GM18858 (cell line): ENCODE results near the gene SPRYD3.

Experiments
- ATAC-seq: cut with Tn5 transposase; IDR thresholded peaks from one replicate; pipeline ENCODE4 v1.9.1; 2021; ENCODE audit not compliant: unreplicated experiment

The SPRYD3 gene

DNA sequence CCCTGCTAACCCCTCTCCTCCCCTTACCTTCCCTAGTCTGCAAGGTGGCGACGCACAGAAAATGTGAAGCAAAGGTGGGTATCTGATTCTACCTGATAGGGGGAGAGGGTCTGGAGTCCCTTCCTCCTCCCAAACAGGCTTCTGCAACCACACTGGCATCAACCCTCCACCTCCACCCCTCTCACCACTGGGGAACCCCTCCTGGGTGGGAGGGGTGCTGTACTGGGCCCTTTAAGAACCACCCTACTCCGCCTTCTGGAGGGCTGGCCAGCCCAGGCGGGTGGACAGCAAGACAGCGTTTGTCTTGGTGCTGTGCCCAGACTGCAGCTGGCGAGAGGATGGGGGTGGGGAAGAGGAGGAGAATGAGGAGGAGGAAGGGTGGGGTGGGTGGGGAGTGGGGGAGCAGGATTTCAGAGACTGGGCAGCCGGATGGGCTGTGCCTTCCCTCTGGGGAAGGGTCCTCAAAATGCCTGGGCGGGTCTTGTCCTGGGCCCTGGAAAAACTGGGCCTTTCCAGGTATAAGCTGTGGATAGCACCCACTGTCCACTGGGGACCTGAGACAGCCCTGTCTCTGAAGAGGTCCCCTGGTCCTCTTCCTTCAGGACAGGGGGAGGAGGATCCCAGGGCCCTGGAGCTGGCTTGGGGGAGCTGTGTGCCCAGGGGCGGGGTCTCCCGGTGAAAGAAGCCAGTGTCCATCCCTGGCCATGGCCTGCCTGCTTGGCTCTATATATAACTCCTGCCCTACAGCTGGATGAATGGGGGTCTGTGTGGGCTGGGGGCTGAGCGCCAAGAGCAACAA is 26.6 kb downstream of the SPRYD3 start:
- no peak for ATAC-seq

DNA sequence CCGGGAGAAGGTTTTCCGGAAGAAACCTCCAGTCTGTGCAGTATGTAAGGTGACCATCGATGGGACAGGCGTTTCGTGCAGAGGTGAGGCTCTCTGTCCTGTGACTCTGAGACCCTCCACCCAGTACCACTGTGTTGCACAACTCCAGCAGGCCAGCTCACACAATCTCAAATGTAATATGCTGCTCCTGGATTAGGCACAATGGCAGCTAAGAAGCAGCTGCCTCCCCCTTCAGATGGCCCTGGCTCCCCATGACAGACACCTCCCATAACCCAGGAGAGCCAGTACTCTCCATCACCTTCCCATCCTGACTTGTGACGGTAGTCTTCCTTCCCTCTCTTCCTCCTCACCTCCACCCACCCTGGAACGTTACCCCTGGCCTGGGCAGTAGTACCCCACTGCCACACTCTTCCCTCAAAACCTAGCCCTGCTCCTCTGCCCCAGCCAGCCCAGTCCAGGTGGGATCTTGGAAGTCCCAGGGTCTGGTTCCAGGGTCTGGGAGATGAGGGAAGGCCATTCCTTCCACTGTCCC is 27.2 kb downstream of the SPRYD3 start:
- ATAC-seq = no peak

DNA sequence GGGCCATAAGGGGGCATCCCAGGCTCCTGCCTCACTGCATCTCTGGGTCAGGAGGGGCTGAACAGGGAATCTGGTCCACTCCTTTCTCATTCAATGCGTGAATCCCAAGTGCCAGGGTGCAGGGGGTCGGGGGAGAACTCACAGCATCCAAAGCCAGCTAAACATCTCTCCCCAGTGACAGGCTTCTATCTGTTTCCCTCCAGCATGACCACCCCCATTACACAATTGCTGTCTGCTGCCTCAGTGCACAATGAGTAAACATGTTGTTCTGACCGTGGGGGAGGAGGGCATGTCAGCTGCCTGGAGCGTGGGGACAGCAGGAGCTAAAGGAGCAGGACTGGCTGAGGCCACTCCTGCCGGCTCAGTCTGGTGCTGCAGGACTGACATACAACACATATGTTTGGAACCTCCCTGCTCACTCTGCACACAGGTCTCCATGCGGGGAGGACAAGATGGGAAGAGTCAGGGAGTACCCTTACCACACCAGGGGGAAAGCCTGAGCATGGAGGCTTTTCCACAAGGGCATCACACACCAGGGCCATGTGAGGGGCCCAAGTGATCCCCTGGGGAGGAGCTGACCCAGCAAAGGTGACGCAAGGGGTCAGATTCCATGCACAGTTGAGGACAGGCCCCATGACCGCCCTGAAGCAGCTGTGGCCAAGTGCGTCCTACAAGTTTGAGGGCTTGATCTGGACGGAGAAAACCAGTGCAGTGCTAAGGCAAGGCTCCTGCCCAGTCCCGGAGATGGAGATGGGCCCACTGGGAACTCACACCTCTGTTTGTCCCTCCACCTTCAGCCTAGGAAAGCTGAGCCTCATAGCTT is 27.9 kb downstream of the SPRYD3 start:
- ATAC-seq = no peak

GRCh38 chr12:53050426-53051057 is 28.6 kb downstream of the SPRYD3 start:
- ATAC-seq = no peak

DNA sequence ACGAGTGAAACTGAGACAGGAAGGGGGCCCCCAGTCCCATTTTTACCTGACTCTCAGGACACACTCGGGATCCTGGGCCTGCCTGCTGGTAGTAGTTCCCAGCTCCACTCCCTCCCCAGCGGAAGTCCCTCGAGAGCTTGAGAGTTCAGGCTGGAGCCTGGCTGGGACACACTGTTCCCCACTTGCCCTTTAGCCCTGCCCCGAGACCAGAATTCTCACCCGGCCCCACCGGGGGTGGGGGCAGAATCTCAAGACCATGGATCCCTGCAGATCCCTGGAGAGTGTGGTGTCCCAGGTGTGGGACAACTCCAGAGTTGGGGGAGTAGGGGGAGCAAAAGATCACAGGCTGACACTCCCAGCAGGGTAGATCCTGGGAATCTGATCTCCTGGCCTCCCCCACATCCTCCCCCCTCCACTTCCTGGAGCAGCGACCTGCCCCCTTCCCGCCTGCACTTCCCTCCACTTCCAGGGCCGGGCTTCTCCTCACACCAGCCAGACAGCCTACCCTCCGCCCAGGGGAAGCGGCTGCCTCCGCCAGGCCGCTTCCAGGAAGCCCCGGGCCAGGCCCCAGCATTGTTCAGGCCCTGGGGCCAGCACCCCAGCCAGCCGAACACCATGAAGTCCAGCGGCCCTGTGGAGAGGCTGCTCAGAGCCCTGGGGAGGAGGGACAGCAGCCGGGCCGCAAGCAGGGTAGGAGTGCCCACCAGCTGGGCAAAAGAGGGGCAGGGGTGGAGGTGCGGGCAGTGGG is 29.4 kb downstream of the SPRYD3 start, which contains the start of gene TNS2:
TSS of gene TNS2 (plus strand) at position 495 of the 748 bp plus-strand sequence. CDS start at position 616, 121 bp downstream.
- ATAC-seq = no peak

DNA sequence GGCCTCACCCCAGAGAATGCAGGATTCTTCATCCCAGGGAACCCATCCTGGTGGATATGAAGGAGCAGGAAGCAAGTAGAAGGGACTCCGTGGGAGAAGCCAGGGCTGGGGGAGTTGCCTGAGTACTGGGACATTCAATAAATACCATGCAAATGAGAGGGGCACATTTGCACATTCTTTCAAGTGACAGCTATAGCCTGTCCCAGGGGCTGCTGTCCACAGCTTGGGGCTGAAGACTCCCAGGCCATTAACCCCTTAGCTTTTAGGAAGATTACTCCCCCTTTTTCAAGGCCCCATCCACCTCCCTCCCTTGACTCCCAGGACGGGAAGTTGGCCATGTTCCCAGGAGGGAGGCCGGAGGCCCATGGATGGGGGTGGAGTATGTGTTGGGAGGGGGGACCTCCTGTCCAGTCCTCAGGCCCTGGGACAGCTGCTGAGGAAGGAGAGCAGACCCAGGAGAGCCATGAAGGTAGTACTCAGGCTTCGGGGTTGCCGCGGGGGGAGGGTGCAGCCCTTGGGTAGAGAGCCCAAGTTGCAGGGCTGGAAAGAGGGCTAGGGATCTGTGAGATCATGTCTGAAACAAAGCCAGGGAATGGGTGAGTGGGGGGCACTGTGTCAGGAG is 30.3 kb downstream of the SPRYD3 start:
- ATAC-seq = no peak

- no peak for ATAC-seq
Measured at GRCh38 chr12:53048033-53048779, 31.0 kb downstream of the SPRYD3 start.

- ATAC-seq = peak; percentile 39
Measured at GRCh38 chr12:53047221-53048032, 31.8 kb downstream of the SPRYD3 start.

DNA sequence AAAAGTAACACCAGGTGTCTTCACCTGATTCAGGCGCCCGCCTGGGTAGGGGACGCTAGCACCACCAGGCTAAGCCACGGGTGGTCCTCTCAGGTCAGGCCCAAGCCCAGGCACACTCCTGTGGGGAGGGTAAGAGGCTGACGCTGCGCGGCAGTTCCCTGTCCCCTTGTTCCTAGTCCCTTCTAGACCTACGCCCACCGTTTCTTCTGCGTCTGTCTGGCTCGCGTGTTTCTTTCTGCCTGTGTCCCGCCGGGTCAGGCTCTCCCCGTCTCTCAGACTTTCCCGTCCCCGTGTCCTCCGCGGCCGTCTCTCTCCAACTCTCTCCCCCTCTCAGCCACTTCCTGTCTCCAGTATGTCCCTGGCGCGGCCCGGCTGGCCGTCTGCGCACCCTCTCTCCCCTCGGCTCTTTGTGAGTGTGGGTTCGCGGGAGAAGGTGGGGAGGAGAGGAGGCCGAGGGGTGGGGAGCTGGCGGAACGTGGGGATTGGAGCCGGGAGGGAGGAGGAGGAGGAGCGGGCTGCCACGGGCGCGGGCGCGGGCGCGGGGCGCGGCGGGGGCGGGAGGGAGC is 32.5 kb downstream of the SPRYD3 start:
- peak; percentile 23 for ATAC-seq

DNA sequence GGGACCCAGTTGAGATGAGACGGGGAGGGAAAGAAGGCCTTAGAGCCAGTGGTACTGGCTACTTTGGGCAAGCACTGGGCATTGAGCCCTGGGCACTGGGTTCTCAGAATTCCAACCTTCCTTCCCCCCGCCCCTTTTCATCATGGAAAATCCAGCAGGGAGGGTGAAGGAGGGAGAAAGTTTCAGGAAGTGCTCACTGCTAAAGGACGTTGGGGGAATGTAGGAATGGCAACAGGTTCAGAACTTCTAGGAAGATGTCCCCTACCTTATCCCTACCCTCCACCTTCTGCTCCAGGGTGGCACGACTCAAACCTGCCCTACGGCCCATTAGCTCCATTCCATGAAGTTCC is 33.5 kb downstream of the SPRYD3 start:
- ATAC-seq = no peak

DNA sequence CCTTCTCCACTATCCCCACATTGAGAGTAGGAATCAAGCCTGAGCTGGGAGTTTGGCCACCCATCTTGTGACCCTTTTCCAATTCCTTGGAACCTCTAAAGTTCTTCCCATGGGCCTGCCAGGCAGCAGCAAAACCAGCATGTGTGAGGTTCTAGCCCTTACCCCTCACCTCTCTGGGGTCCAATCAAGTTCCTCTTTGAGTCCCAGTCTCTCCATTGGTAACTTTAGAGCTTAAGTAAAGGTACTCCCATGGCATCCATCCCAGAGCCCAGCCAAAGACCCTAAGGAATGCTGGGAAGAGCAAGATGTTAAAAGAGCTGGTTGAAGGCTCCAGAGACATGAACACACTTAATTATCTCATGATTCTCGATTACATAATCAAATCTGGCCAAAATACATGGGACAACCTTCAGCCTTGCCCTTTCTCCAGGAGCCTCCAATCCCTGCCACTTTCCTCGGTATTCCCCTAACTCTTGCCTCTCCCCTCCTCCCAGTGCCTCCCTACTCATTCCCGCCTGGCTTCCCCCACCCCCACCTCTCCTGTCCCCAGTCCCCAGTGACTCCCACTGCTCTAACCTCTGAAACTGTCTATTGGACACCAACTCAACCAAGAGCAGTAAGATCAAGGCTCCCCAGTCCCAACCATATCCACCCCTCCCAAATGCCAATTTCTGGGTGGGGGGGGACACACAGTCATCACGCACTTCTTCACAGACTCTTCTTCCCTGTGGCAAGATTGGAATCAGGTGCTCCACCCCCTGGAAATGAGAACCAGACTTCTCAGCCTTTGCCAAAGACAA is 34.1 kb downstream of the SPRYD3 start:
- ATAC-seq = no peak

DNA sequence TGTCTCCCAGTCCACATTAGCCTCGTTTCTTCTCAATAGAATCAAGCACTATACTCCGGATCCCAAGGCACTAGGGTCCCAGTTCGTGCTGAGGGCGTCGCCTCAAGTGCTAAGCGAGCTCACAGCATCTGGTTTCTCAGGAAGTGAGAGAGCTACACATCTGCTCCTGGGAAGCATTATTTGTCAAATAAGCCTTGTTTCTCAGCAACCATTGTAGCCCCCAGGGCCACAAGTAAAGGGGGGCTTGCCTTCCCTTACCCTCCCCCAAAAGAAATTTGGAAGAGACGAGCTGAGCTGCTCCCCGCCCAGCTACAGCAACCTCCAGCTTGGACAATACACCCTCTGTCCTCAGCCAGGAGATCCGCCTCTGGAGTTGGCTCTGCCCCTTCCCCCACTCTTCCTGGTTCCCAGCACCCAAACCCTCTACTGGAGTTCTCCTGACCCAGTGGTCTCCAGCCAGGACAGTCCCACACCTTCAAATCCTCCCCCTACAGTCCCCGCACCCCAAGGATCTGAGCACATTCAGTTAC is 35.1 kb downstream of the SPRYD3 start:
- ATAC-seq = no peak

- no peak for ATAC-seq
Measured at GRCh38 chr12:53042607-53043454, 36.4 kb downstream of the SPRYD3 start.

DNA sequence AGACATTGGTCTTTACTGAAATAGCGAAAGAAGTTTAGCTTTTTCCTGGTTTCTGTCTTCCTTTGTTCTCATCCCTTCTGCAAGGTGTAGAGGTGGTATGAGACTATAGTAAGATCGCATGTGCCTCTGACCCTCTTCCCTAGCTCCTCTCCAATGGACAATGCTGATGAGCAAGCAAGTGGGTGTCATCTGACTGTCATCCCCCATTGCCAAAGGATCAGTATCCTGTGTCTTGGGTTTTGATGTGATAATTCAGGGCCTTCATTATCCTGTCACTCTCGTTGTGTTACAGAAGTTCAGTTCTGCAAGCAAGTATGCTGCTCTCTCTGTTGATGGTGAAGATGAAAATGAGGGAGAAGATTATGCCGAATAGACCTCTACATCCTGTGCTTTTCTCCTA is 39.3 kb downstream of the SPRYD3 start:
- no peak for ATAC-seq

GRCh38 chr12:53036802-53037201 is 42.4 kb downstream of the SPRYD3 start:
- no peak for ATAC-seq

DNA sequence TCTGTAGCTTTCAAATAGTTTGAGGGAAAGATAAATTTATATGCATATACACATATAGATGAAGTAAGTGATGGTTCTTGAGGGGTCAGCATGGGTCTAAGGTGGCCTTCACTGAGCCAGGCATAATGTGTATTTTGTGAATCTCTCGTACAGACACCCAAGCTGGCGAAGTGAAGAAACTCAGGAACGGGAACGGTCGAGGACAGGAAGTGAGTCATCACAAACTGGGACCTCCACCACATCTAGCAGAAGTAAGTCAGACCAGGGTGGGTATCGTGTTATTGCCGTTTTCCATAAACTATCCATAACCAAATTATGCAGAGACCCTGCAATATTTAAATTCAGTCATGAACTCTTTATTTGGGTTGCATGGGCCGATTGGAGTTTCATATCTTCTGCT is 44.7 kb downstream of the SPRYD3 start:
- ATAC-seq = no peak
